Colonic mucosa (tissue), 4 donors: Measurements from ENCODE around the gene FBXO36. TPM values are rescaled to one million over a fixed set of nuclear protein-coding genes. Genes with fewer than 3 reads are reported as not detected.
A peak's percentile ranks its signal among the peaks of the same experiment; 100 is the strongest.

Source experiments
- DNase-seq: peaks from one replicate; pipeline ENCODE4 v3.0.0-alpha.2; 2020
- H3K27ac ChIP-seq: fragments of 200-600 bp; one replicate; pipeline ENCODE4 v1.8.0; 2021
- H3K27me3 ChIP-seq: fragments of 200-600 bp; one replicate; pipeline ENCODE4 v1.8.0; 2021
- H3K36me3 ChIP-seq: fragments of 200-600 bp; one replicate; pipeline ENCODE4 v1.8.0; 2021
- H3K4me1 ChIP-seq: fragments of 200-600 bp; one replicate; pipeline ENCODE4 v1.8.0; 2021; ENCODE audit warnings: mild to moderate bottlenecking
- H3K4me3 ChIP-seq: fragments of 200-600 bp; one replicate; pipeline ENCODE4 v1.8.0; 2021
- H3K9ac ChIP-seq, 2 donors: one replicate each; pipeline ENCODE4 v1.7.0; 2013; ENCODE audit warnings: control low read depth in 2 of 2, low read depth in 2 of 2, low read length in 2 of 2
- H3K9me3 ChIP-seq: fragments of 200-600 bp; one replicate; pipeline ENCODE4 v1.8.0; 2021
- intact Hi-C: fragments of 100-400 bp; cut with DNase I; formaldehyde crosslinking; loops from one replicate; pipeline ENCODE4 v1.14.1; 2022
- total RNA-seq, 2 donors: library from RNA; stranded (reverse); fragmentation: NEBNext Ultra II Directional in 1 of 2; extraction: Animal tissue kit (Norgen Biotek cat#: 25700) in 1 of 2; gene quantifications; one replicate each; pipeline ENCODE4 v1.2.1, GENCODE V29; 2021
- TF ChIP-seq, protein P1 (sequence below): fragments of 200-600 bp; IDR thresholded peaks from one replicate; pipeline ENCODE4 v1.8.0; 2022; ENCODE audit warnings: antibody characterized with exemption, mild to moderate bottlenecking
- donor health status: healthy.
- donor health status: DM: no; HTN: no; CAD: no.
- donor health status: DM: no; HTN: no; CAD: no.

FBXO36 gene
- total RNA-seq, 2 donors from 2014 or later = 0.77 to 1.9 TPM

DNA sequence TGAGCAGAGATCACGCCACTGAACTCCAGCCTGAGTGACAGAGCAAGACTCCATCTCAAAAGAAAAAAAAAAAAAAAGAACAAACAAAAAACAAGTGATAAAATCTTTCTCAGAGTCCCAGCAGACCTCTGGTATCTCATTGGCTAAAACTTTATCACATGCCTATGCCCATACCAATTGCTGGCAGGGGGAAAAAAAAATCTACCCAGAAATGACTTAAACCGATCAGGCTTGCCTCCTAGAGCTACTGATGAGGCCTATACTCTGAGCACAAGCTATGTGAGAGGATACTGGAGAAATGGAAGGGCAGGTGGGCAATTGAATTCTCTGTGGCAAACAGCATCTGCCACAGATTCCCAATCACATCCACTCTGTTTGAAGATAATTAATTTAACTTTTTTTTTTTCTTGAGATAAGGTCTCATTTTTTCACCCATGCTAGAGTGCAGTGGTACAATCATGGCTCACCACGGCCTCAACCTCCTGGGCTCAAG lies 49.0 kb downstream of the FBXO36 start:
- intact Hi-C loops = no loop called here
- Histone ChIP-seq H3K9me3 (no peaks in the 10 kb centered on the region), H3K36me3 (no peaks in the 10 kb centered on the region), H3K4me3 (no peak overlapping the region), H3K9ac (no peak overlapping the region), H3K27me3 (no peaks in the 10 kb centered on the region), H3K27ac (no peak overlapping the region), H3K4me1 (no peaks in the 10 kb centered on the region)
- DNase-seq = no peak
- TF ChIP-seq, protein P1, sequence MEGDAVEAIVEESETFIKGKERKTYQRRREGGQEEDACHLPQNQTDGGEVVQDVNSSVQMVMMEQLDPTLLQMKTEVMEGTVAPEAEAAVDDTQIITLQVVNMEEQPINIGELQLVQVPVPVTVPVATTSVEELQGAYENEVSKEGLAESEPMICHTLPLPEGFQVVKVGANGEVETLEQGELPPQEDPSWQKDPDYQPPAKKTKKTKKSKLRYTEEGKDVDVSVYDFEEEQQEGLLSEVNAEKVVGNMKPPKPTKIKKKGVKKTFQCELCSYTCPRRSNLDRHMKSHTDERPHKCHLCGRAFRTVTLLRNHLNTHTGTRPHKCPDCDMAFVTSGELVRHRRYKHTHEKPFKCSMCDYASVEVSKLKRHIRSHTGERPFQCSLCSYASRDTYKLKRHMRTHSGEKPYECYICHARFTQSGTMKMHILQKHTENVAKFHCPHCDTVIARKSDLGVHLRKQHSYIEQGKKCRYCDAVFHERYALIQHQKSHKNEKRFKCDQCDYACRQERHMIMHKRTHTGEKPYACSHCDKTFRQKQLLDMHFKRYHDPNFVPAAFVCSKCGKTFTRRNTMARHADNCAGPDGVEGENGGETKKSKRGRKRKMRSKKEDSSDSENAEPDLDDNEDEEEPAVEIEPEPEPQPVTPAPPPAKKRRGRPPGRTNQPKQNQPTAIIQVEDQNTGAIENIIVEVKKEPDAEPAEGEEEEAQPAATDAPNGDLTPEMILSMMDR = no peak

DNA sequence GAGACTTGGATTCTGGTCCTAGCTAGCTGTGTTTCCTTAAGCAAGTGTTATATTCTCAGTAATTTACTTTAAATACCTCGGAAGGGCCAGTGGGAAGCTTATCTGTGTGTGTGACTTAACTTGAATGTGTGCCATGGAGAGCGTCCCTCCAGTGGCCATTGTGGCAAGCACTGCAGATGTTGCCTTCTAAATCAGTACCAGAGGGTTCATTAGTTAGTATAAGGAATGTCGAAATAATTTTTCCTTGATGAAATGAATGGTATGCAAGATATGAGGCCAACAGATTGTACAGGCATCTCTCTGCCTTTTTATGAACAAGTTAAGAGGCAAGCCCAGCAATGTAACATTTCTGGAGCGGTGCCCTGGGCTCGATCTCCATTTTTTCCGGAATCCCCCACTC lies 52.0 kb downstream of the FBXO36 start:
- H3K27ac ChIP-seq = no peak overlapping the region
- H3K36me3 ChIP-seq = no peaks in the 10 kb centered on the region
- DNase-seq = no peak
- H3K4me3 ChIP-seq = no peak overlapping the region
- H3K9ac ChIP-seq = no peak overlapping the region
- intact Hi-C loops = no loop called here
- TF ChIP-seq, protein P1 = no peak
- no peaks in the 10 kb centered on the region for H3K27me3 ChIP-seq
- no peaks in the 10 kb centered on the region for H3K9me3 ChIP-seq
- H3K4me1 ChIP-seq = no peaks in the 10 kb centered on the region

DNA sequence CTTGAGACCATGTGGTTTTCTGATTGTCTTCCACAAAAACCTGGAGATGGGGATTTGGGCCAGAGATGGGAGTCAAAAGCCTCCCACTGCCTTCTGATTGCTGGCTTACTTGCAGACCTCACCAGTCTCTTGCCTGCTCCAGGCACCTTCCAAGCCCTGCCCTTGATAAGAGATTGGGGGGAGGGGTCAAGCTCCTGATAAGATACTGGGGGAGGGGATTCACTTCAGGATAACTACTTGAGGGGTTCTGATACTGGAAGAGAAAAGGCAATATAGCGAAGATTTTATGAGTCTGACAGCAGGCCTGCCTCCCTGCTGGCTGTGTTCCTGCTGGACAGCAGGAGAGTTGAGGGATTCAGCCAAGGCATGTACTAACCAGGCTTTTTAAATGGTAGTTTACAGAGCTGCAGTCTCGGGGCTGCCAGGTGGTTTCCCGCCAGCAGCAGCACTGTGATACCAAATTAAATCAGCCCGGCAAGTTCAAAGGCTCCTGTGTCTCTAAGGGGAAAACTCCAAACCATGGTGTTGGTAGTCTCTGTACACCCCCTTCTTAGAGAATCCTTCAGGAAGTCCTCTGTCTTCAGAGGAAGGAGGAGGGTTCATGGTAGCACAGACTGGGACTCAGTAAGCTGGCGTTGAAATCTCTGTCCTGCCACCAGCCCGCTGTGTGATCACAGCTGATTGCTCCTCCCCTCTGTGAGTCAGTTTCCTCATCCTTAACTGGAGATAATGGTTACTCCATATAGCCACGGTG lies 58.3 kb downstream of the FBXO36 start:
- H3K4me3 ChIP-seq = no peak overlapping the region
- no peak overlapping the region for H3K27ac ChIP-seq
- DNase-seq = peak; percentile 20
- no peaks in the 10 kb centered on the region for H3K36me3 ChIP-seq
- no peaks in the 10 kb centered on the region for H3K27me3 ChIP-seq
- no peaks in the 10 kb centered on the region for H3K9me3 ChIP-seq
- intact Hi-C loops = no loop called here
- H3K4me1 ChIP-seq = no peaks in the 10 kb centered on the region
- TF ChIP-seq, protein P1 = no peak
- H3K9ac ChIP-seq = no peak overlapping the region

DNA sequence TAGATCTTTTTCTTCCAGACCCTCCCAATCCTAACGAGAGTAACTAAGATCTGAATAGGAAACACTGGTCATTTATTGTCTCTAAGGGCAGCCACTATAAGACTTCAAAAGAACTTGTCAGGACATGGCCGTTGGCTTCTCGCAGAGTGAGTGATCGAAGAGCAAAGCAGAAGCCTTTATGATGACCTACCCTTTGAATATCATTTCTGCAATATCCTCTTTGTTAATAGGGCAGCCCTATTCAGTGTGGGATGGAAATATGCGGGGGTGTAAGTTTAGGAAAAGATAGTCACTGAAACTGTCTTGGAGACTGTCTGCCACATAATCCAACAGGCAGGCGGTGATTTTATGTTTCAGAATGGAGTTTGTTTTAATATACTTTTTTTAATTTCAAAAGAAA lies 70.9 kb downstream of the FBXO36 start:
- Histone ChIP-seq H3K9me3 (no peaks in the 10 kb centered on the region), H3K27me3 (no peaks in the 10 kb centered on the region), H3K27ac (no peak overlapping the region), H3K36me3 (no peaks in the 10 kb centered on the region), H3K4me1 (no peaks in the 10 kb centered on the region), H3K4me3 (no peak overlapping the region), H3K9ac (no peak overlapping the region)
- TF ChIP-seq, protein P1 = no peak
- DNase-seq = no peak
- intact Hi-C loops = no loop called here

DNA sequence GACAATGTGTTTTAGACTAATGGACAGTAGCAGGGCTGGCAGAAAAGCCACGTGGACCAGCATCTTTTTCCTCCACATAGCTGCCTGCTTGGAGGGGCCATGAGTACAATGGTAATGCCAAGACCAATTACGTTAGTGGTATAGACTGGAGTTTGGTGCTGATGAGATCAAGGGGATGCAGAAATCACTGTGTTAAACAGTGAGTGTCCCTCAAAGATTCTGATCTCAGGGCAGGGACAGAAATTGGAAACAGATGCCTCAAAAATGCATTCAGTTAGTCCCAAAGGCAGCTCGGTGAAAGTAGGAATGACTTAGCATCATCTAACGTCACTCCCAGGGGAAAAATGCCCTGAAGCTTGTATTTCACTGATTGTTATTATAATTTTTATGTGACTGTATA lies 74.0 kb downstream of the FBXO36 start:
- no peaks in the 10 kb centered on the region for H3K36me3 ChIP-seq
- TF ChIP-seq, protein P1 = no peak

More for the DNA sequence above, 74.0 kb downstream of the FBXO36 start:
- Histone ChIP-seq H3K4me3 (no peak overlapping the region), H3K4me1 (no peaks in the 10 kb centered on the region), H3K9ac (no peak overlapping the region), H3K9me3 (no peaks in the 10 kb centered on the region), H3K27me3 (no peaks in the 10 kb centered on the region), H3K27ac (no peak overlapping the region)
- no peak for DNase-seq
- intact Hi-C loops = no loop called here
